ENCODE results near the gene TSEN15. TPM values are rescaled to one million over a fixed set of nuclear protein-coding genes. Genes with fewer than 3 reads are reported as not detected.
A peak's percentile ranks its signal among the peaks of the same experiment; 100 is the strongest.
"Not testable (repeated sequence)": the region's sequence is repeated elsewhere in the genome, so short reads cannot be mapped to it uniquely, and the experiment has no call there.

The TSEN15 gene
- total RNA-seq, 1 donor from 2014 or later = 36.8 TPM

GRCh38 chr1:184044603-184045376, 6.7 kb upstream of the TSEN15 start:
- no peaks in the 10 kb centered on the region for H3K27me3 Mint-ChIP-seq (ENCODE audit: unreplicated experiment)
- no peaks in the 10 kb centered on the region for H3K36me3 Mint-ChIP-seq (ENCODE audit: unreplicated experiment)
- DNase-seq (ENCODE audit: extremely low spot score, unreplicated experiment) = no peak
- no peaks in the 10 kb centered on the region for H3K9me3 Mint-ChIP-seq (ENCODE audit: unreplicated experiment)
- no peak overlapping the region for H3K4me3 Mint-ChIP-seq (ENCODE audit: unreplicated experiment)
- H3K27ac Mint-ChIP-seq (ENCODE audit: unreplicated experiment) = no peak overlapping the region
- TF ChIP-seq, protein P1, sequence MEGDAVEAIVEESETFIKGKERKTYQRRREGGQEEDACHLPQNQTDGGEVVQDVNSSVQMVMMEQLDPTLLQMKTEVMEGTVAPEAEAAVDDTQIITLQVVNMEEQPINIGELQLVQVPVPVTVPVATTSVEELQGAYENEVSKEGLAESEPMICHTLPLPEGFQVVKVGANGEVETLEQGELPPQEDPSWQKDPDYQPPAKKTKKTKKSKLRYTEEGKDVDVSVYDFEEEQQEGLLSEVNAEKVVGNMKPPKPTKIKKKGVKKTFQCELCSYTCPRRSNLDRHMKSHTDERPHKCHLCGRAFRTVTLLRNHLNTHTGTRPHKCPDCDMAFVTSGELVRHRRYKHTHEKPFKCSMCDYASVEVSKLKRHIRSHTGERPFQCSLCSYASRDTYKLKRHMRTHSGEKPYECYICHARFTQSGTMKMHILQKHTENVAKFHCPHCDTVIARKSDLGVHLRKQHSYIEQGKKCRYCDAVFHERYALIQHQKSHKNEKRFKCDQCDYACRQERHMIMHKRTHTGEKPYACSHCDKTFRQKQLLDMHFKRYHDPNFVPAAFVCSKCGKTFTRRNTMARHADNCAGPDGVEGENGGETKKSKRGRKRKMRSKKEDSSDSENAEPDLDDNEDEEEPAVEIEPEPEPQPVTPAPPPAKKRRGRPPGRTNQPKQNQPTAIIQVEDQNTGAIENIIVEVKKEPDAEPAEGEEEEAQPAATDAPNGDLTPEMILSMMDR (IDR thresholded peaks at IDR 0.05) = no peak
- no peaks in the 10 kb centered on the region for H3K4me1 Mint-ChIP-seq (ENCODE audit: unreplicated experiment)

GRCh38 chr1:184047541-184047940, 4.0 kb upstream of the TSEN15 start:
- not testable (repeated sequence) for H3K27ac Mint-ChIP-seq (ENCODE audit: unreplicated experiment); DNase-seq (ENCODE audit: extremely low spot score, unreplicated experiment); H3K27me3 Mint-ChIP-seq (ENCODE audit: unreplicated experiment); H3K4me3 Mint-ChIP-seq (ENCODE audit: unreplicated experiment); H3K36me3 Mint-ChIP-seq (ENCODE audit: unreplicated experiment); H3K9me3 Mint-ChIP-seq (ENCODE audit: unreplicated experiment)
- H3K4me1 Mint-ChIP-seq (ENCODE audit: unreplicated experiment) = peaks cover 16% of the 10 kb centered on the region

- H3K36me3 Mint-ChIP-seq (ENCODE audit: unreplicated experiment) = no peaks in the 10 kb centered on the region
- DNase-seq (ENCODE audit: extremely low spot score, unreplicated experiment) = no peak
These were observed 2.8 kb upstream of the TSEN15 start for GRCh38 chr1:184048561-184049240.

DNA sequence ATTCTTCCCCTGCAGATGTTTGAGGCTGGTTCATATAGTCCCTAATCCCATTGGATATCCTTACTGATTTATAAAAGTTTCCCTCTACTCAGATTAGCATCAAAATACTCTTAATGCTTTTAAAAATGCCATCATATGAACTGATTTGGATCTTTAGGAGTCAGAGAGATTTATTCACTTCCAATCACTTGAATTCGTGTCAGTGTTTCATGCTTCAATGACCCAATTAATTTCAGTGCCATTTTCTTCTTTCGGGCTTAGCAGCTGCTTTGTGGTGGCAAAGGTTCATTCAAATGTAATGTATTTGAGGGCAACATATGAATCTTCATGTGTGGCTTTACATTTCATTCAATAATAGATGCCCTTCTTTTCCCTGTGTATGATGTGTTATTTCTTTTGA, 2.2 kb upstream of the TSEN15 start:
- peaks cover 30% of the 10 kb centered on the region for H3K4me1 Mint-ChIP-seq (ENCODE audit: unreplicated experiment)
- no peaks in the 10 kb centered on the region for H3K9me3 Mint-ChIP-seq (ENCODE audit: unreplicated experiment)
- TF ChIP-seq, protein P1 (IDR thresholded peaks at IDR 0.05) = no peak
- peaks cover 1% of the 10 kb centered on the region for H3K36me3 Mint-ChIP-seq (ENCODE audit: unreplicated experiment)
- DNase-seq (ENCODE audit: extremely low spot score, unreplicated experiment) = no peak
- H3K27me3 Mint-ChIP-seq (ENCODE audit: unreplicated experiment) = no peaks in the 10 kb centered on the region
- H3K4me3 Mint-ChIP-seq (ENCODE audit: unreplicated experiment) = no peak overlapping the region
- no peak overlapping the region for H3K27ac Mint-ChIP-seq (ENCODE audit: unreplicated experiment)

More at GRCh38 chr1:184048561-184049240, 2.8 kb upstream of the TSEN15 start:
- Mint-ChIP-seq H3K4me1 (ENCODE audit: unreplicated experiment) (peaks cover 26% of the 10 kb centered on the region), H3K27me3 (ENCODE audit: unreplicated experiment) (no peaks in the 10 kb centered on the region), H3K4me3 (ENCODE audit: unreplicated experiment) (no peak overlapping the region), H3K9me3 (ENCODE audit: unreplicated experiment) (no peaks in the 10 kb centered on the region), H3K27ac (ENCODE audit: unreplicated experiment) (no peak overlapping the region)
- TF ChIP-seq, protein P1 (IDR thresholded peaks at IDR 0.05) = no peak

- TF ChIP-seq, protein P1 (IDR thresholded peaks at IDR 0.05) = no peak
- no peaks in the 10 kb centered on the region for H3K9me3 Mint-ChIP-seq (ENCODE audit: unreplicated experiment)
- H3K27ac Mint-ChIP-seq (ENCODE audit: unreplicated experiment) = peak overlapping the region; percentile 99
- H3K4me3 Mint-ChIP-seq (ENCODE audit: unreplicated experiment) = no peak overlapping the region
- peaks cover 32% of the 10 kb centered on the region for H3K4me1 Mint-ChIP-seq (ENCODE audit: unreplicated experiment)
- peaks cover 7% of the 10 kb centered on the region for H3K36me3 Mint-ChIP-seq (ENCODE audit: unreplicated experiment)
- no peaks in the 10 kb centered on the region for H3K27me3 Mint-ChIP-seq (ENCODE audit: unreplicated experiment)
- no peak for DNase-seq (ENCODE audit: extremely low spot score, unreplicated experiment)
These were observed 1.6 kb upstream of the TSEN15 start for GRCh38 chr1:184049836-184050468.
